HepG2 (cell line): ENCODE results near the gene CHTF8. TPM values are rescaled to one million over a fixed set of nuclear protein-coding genes. Genes with fewer than 3 reads are reported as not detected.

Experiments used
- ATAC-seq: fragments of 200-7000 bp; cut with Tn5 transposase; 3 replicates; pipeline ENCODE4 v1.9.1; 2020; ENCODE audit warnings: mild to moderate bottlenecking, moderate library complexity
- BruUV-seq: library from RNA; stranded (reverse); fragments of 400-500 nt; replicated peaks from 2 replicates; lab custom pipeline; 2021; lab: Mats Ljungman, UMichigan
- CTCF ChIA-PET: fragments of 300-600 bp; formaldehyde crosslinking; extraction: SDS; loops from one replicate; lab custom pipeline; 2021; ENCODE audit warnings: low total read pairs, inconsistent platforms, low intra/inter-chr PET ratio; lab: Yijun Ruan, JAX
- POLR2A ChIA-PET: fragments of 350-600 bp; sonication (Branson Sonifier 250); formaldehyde crosslinking; loops from one replicate; lab custom pipeline; 2020; ENCODE audit warnings: antibody characterized with exemption, inconsistent platforms; lab: Yijun Ruan, JAX
- DNase-seq: peaks from one replicate; pipeline ENCODE4 v3.0.0-alpha.2; 2015; ENCODE audit warnings: low spot score
- FAIRE-seq: peaks from 3 replicates; lab custom pipeline; 2011; peaks lifted over from hg19 to GRCh38; lab: Jason Lieb, UNC
- H2AFZ ChIP-seq: one replicate; pipeline ENCODE4 v1.6.1; 2011; ENCODE audit warnings: low read length, inconsistent platforms
- H3K27ac ChIP-seq: fragments of 300-600 bp; 3 replicates; pipeline ENCODE4 v1.8.0; 2011; ENCODE audit warnings: mixed run types, mild to moderate bottlenecking, mixed read lengths, low read length, inconsistent platforms; ENCODE audit not compliant: insufficient read depth; ENCODE audit errors: extremely low read length
- H3K27me3 ChIP-seq, 2 experiments: fragments of 200-600 bp in 1 of 2; 2 replicates in 1 of 2; 3 replicates in 1 of 2; pipeline versions ENCODE4 v1.6.0 to v1.8.0; 2011; ENCODE audit warnings: low read length in 2 of 2, mild to moderate bottlenecking in 2 of 2, moderate library complexity in 2 of 2, inconsistent platforms in 1 of 2; ENCODE audit not compliant: insufficient read depth in 2 of 2, control insufficient read depth in 1 of 2
- H3K36me3 ChIP-seq, 2 experiments: fragments of 200-600 bp in 1 of 2; replicated peaks in 1 of 2; 2 replicates in 1 of 2; 3 replicates in 1 of 2; pipeline versions ENCODE4 v1.5.1 to v1.8.0; 2011; ENCODE audit warnings: low read length in 2 of 2, inconsistent platforms in 1 of 2; ENCODE audit not compliant: insufficient read depth in 2 of 2, control insufficient read depth in 1 of 2
- H3K4me1 ChIP-seq: 2 replicates; pipeline ENCODE4 v1.5.1; 2012; ENCODE audit warnings: low read length, inconsistent platforms; ENCODE audit not compliant: insufficient read depth
- H3K4me2 ChIP-seq: 2 replicates; pipeline ENCODE4 v1.6.0; 2011; ENCODE audit warnings: low read depth, low read length, inconsistent platforms
- H3K4me3 ChIP-seq, 3 experiments: fragments of 200-600 bp in 1 of 3; sonication (generic), shearing (Covaris generic) in 1 of 3; replicated peaks in 1 of 3; 2 replicates each; pipeline ENCODE4 v1.5.1; 2011 to 2016; ENCODE audit warnings: low read length in 3 of 3, inconsistent platforms in 2 of 3, low read depth in 2 of 3, mild to moderate bottlenecking in 2 of 3, control low read depth in 1 of 3, mixed read lengths in 1 of 3; ENCODE audit not compliant: insufficient read depth in 1 of 3
- H3K79me2 ChIP-seq: one replicate; pipeline ENCODE4 v1.6.1; 2011; ENCODE audit warnings: low read length, inconsistent platforms; ENCODE audit not compliant: insufficient read depth
- H3K9ac ChIP-seq: 2 replicates; pipeline ENCODE4 v1.6.0; 2011; ENCODE audit warnings: mild to moderate bottlenecking, low read depth, low read length, inconsistent platforms; ENCODE audit not compliant: insufficient read depth
- H3K9me3 ChIP-seq: 2 replicates; pipeline ENCODE4 v1.5.1; 2012; ENCODE audit warnings: mild to moderate bottlenecking, low read length
- H4K20me1 ChIP-seq: 2 replicates; pipeline ENCODE4 v1.6.0; 2011; ENCODE audit warnings: inconsistent platforms, mild to moderate bottlenecking, low read length, moderate library complexity; ENCODE audit not compliant: insufficient read depth
- CBFB ChIP-seq: sonication (generic); formaldehyde crosslinking; IDR thresholded peaks from 2 replicates; pipeline ENCODE4 v1.4.0; 2020; ENCODE audit warnings: missing genetic modification reagents
- DZIP1 ChIP-seq: sonication (generic); formaldehyde crosslinking; IDR thresholded peaks from 2 replicates; pipeline ENCODE4 v1.5.0; 2020; ENCODE audit warnings: mild to moderate bottlenecking, missing genetic modification reagents
- FIP1L1 ChIP-seq: fragments of 200-400 bp; formaldehyde crosslinking; IDR thresholded peaks from 2 replicates; pipeline ENCODE4 v1.6.1; 2018; ENCODE audit warnings: low read depth, mild to moderate bottlenecking, low read length, moderate library complexity, borderline replicate concordance; ENCODE audit not compliant: insufficient read depth
- GABPA ChIP-seq, 2 experiments: IDR thresholded peaks; 2 replicates each; pipeline ENCODE4 v1.6.1; 2011 to 2016; ENCODE audit warnings: low read depth in 2 of 2, low read length in 1 of 2, missing biosample characterization in 1 of 2, missing genetic modification characterization in 1 of 2
- SRF ChIP-seq: IDR thresholded peaks from 2 replicates; pipeline ENCODE4 v1.6.1; 2011; ENCODE audit warnings: mild to moderate bottlenecking, low read depth, low read length, moderate library complexity
- ZBTB33 ChIP-seq: sonication (generic); formaldehyde crosslinking; IDR thresholded peaks from 2 replicates; pipeline ENCODE4 v1.4.0; 2020; ENCODE audit warnings: missing genetic modification reagents
- ZFP41 ChIP-seq: sonication (generic); formaldehyde crosslinking; IDR thresholded peaks from 2 replicates; pipeline ENCODE4 v1.4.0; 2020; ENCODE audit warnings: mild to moderate bottlenecking, missing genetic modification reagents, borderline replicate concordance
- ZNF251 ChIP-seq: sonication (generic); formaldehyde crosslinking; IDR thresholded peaks from 2 replicates; pipeline ENCODE4 v1.9.0; 2021; ENCODE audit warnings: mild to moderate bottlenecking, missing genetic modification reagents
- ZUFSP ChIP-seq: sonication (generic); formaldehyde crosslinking; IDR thresholded peaks from 2 replicates; pipeline ENCODE4 v1.9.0; 2021; ENCODE audit warnings: missing genetic modification reagents, mild to moderate bottlenecking, borderline replicate concordance
- WGBS: methylation state at CpG from one replicate; pipeline ENCODE4 v1.1.6; 2017; ENCODE audit warnings: low lambda C conversion rate; 5-methylcytosine and 5-hydroxymethylcytosine counted together
- in situ Hi-C: cut with HindIII; loops from 2 replicates; pipeline ENCODE4 v1.10.0; 2017; ENCODE audit warnings: low pct_unique_long_range_greater_than_20kb; ENCODE audit not compliant: extremely low pct_ligation_motif_present
- intact Hi-C: fragments of 100-400 bp; cut with micrococcal nuclease; formaldehyde crosslinking; loops from one replicate; pipeline ENCODE4 v1.10.0; 2022; ENCODE audit not compliant: unreplicated experiment
- polyA plus RNA-seq, 8 experiments: library from polyadenylated mRNA; depleted of rRNA in 3 of 8; stranded (reverse) in 7 of 8; unstranded in 1 of 8; fragments of >200 nt; fragmentation: Illumina TruSeq in 4 of 8; extraction: Trizol in 4 of 8; gene quantifications; 2 replicates each; pipeline versions ENCODE4 v1.2.1 to v1.2.3, GENCODE V29; 2011 to 2016; ENCODE audit warnings: low read depth in 4 of 8, missing spikeins in 1 of 8, mixed read lengths in 1 of 8; ENCODE audit not compliant: insufficient read depth in 1 of 8
- total RNA-seq, 5 experiments: library from RNA; depleted of rRNA; stranded (reverse); fragments of >200 nt; fragmentation: Illumina TruSeq; extraction: Trizol; gene quantifications; 2 replicates each; pipeline ENCODE4 v1.2.3, GENCODE V29; 2016; ENCODE audit warnings: low read depth in 1 of 5

The CHTF8 gene
- total and polyA plus RNA-seq, 2 of the 13 experiments (the other 11 are each of a cell fraction or from before 2014, with no cell fraction given), result 37.2 to 67.5 TPM

- H4K20me1 ChIP-seq, result no peaks in the 10 kb centered on the region
- H3K27ac ChIP-seq, result no peak overlapping the region
- H3K9ac ChIP-seq, result no peak overlapping the region
- DNase-seq (no peak), FAIRE-seq (no peak), ATAC-seq (no peak)
- peaks cover 0 to 6% of the 10 kb centered on the region in 2 experiments; a peak in 2 of 5 replicates for H3K36me3 ChIP-seq
- WGBS, result 97% methylated on average over 12 of the region's 12 CpGs
- peaks cover 24% of the 10 kb centered on the region for H3K4me1 ChIP-seq
- peaks cover 32% of the 10 kb centered on the region for H3K79me2 ChIP-seq
- H2AFZ ChIP-seq, result no peak overlapping the region
- H3K4me2 ChIP-seq, result no peak overlapping the region
- CTCF ChIA-PET, result no interaction called here
- intact Hi-C loops (no loop called here), in situ Hi-C loops (no loop called here)
- TF ChIP-seq GABPA (IDR thresholded peaks at IDR 0.05; ENCODE audit: low read depth, low read length) (no peak), GABPA (CRISPR knock-in tag; IDR thresholded peaks at IDR 0.05; ENCODE audit: low read depth) (no peak), FIP1L1 (no peak), DZIP1 (CRISPR knock-in tag) (no peak), ZNF251 (CRISPR knock-in tag) (no peak), ZUFSP (CRISPR knock-in tag) (no peak), CBFB (CRISPR knock-in tag) (no peak), SRF (no peak), ZFP41 (CRISPR knock-in tag) (no peak), ZBTB33 (peak; percentile 23; the same call in 1 of the 2 replicates)
- H3K9me3 ChIP-seq, result no peaks in the 10 kb centered on the region
- POLR2A ChIA-PET, result interaction anchor here (1.8 to 2.8 kb wide), 2 partner anchors 16 to 281 kb away, joined by 3 to 7 read pairs; no protein-coding TSS in a partner anchor
- no peak overlapping the region for H3K4me3 ChIP-seq
- no TSS peak for BruUV-seq
- H3K27me3 ChIP-seq, result no peaks in the 10 kb centered on the region; a peak in 1 of 5 replicates
Observed at GRCh38 chr16:69127966-69128510, 4.3 kb downstream of the CHTF8 start.
